GM23338 (cell line): ENCODE measurements around the gene NAA25. TPM values are rescaled to one million over a fixed set of nuclear protein-coding genes. Genes with fewer than 3 reads are reported as not detected.

Experiments
- ATAC-seq: fragments of 200-7000 bp; cut with Tn5 transposase; 3 replicates; pipeline ENCODE4 v1.9.1; 2020
- DNase-seq: peaks from one replicate; pipeline ENCODE4 v3.0.0-alpha.2; 2015; ENCODE audit warnings: low spot score
- H2AFZ ChIP-seq: fragments of 200-600 bp; sonication (generic); 2 replicates; pipeline ENCODE4 v1.8.0; 2016; ENCODE audit warnings: antibody characterized with exemption, mild to moderate bottlenecking, moderate library complexity
- H3F3A ChIP-seq: fragments of 200-600 bp; sonication (generic); replicated peaks from 2 replicates; pipeline ENCODE4 v1.8.0; 2017; ENCODE audit warnings: antibody characterized with exemption, mixed run types, low read depth
- H3K27ac ChIP-seq: fragments of 200-600 bp; sonication (generic); 2 replicates; pipeline ENCODE4 v1.6.1; 2016; ENCODE audit warnings: low read depth
- H3K27me3 ChIP-seq: fragments of 200-600 bp; sonication (generic); 2 replicates; pipeline ENCODE4 v1.8.0; 2016; ENCODE audit warnings: mild to moderate bottlenecking, mixed run types, moderate library complexity; ENCODE audit not compliant: insufficient read depth
- H3K36me3 ChIP-seq: fragments of 200-600 bp; sonication (generic); 2 replicates; pipeline ENCODE4 v1.8.0; 2016; ENCODE audit warnings: mild to moderate bottlenecking; ENCODE audit not compliant: insufficient read depth
- H3K4me1 ChIP-seq: fragments of 200-600 bp; sonication (generic); 2 replicates; pipeline ENCODE4 v1.8.0; 2016; ENCODE audit warnings: mild to moderate bottlenecking, moderate library complexity; ENCODE audit not compliant: insufficient read depth
- H3K4me2 ChIP-seq: fragments of 200-600 bp; sonication (generic); 2 replicates; pipeline ENCODE4 v1.7.1; 2017; ENCODE audit warnings: mixed run types
- H3K4me3 ChIP-seq: fragments of 200-600 bp; sonication (generic); 2 replicates; pipeline ENCODE4 v1.6.1; 2016; ENCODE audit warnings: mixed run types
- H3K79me2 ChIP-seq: fragments of 200-600 bp; sonication (generic); replicated peaks from 2 replicates; pipeline ENCODE4 v1.8.0; 2017; ENCODE audit warnings: mild to moderate bottlenecking; ENCODE audit not compliant: insufficient read depth
- H3K9me2 ChIP-seq: fragments of 200-600 bp; sonication (generic); 2 replicates; pipeline ENCODE4 v1.8.0; 2017; ENCODE audit not compliant: insufficient read depth
- H4K20me1 ChIP-seq: fragments of 200-600 bp; sonication (generic); replicated peaks from 2 replicates; pipeline ENCODE4 v1.8.0; 2017; ENCODE audit warnings: mild to moderate bottlenecking; ENCODE audit not compliant: insufficient read depth
- H3K27ac Mint-ChIP-seq: 2 replicates; pipeline ENCODE4 v1.8.0; 2020; ENCODE audit warnings: inconsistent platforms, mild to moderate bottlenecking, moderate library complexity, mixed read lengths
- H3K27me3 Mint-ChIP-seq: 3 replicates; pipeline ENCODE4 v1.8.0; 2022; ENCODE audit warnings: low read depth, mild to moderate bottlenecking, moderate library complexity, mixed read lengths, inconsistent platforms; ENCODE audit not compliant: insufficient read depth, poor library complexity
- H3K36me3 Mint-ChIP-seq: 3 replicates; pipeline ENCODE4 v1.8.0; 2021; ENCODE audit warnings: low read depth, mild to moderate bottlenecking, inconsistent platforms, moderate library complexity, mixed read lengths
- H3K4me1 Mint-ChIP-seq: 3 replicates; pipeline ENCODE4 v1.8.0; 2020; ENCODE audit warnings: mild to moderate bottlenecking, inconsistent platforms, mixed read lengths
- H3K4me3 Mint-ChIP-seq: 3 replicates; pipeline ENCODE4 v1.8.0; 2021; ENCODE audit warnings: moderate library complexity, mild to moderate bottlenecking, inconsistent platforms, mixed read lengths
- H3K9me3 Mint-ChIP-seq: 3 replicates; pipeline ENCODE4 v1.8.0; 2020; ENCODE audit warnings: moderate library complexity, mild to moderate bottlenecking, inconsistent platforms, mixed read lengths
- ETS1 ChIP-seq: IDR thresholded peaks from 2 replicates; pipeline ENCODE4 v1.6.1; 2016; ENCODE audit warnings: antibody characterized with exemption
- EZH2 ChIP-seq: fragments of 200-600 bp; sonication (generic); IDR thresholded peaks from one replicate; pipeline ENCODE4 v1.8.0; 2017; ENCODE audit warnings: antibody characterized with exemption, mild to moderate bottlenecking, low read depth; ENCODE audit not compliant: unreplicated experiment
- POLR2AphosphoS5 ChIP-seq: IDR thresholded peaks from 2 replicates; pipeline ENCODE4 v1.6.1; 2016; ENCODE audit warnings: antibody characterized with exemption, low read depth
- STAT1 ChIP-seq: IDR thresholded peaks from one replicate; pipeline ENCODE4 v1.6.1; 2016; ENCODE audit warnings: antibody characterized with exemption; ENCODE audit not compliant: unreplicated experiment
- ZNF114 ChIP-seq: fragments of 250-450 bp; sonication (Bioruptor Pico); IDR thresholded peaks from 2 replicates; pipeline ENCODE4 v1.5.0; 2020; ENCODE audit warnings: mild to moderate bottlenecking, moderate library complexity
- ZNF331 ChIP-seq: fragments of 250-450 bp; sonication (Bioruptor Pico); IDR thresholded peaks from 2 replicates; pipeline ENCODE4 v1.5.0; 2020; ENCODE audit warnings: low read depth, mild to moderate bottlenecking, moderate library complexity
- ZNF462 ChIP-seq: fragments of 250-450 bp; sonication (Bioruptor Pico); IDR thresholded peaks from 2 replicates; pipeline ENCODE4 v1.5.0; 2020; ENCODE audit warnings: mild to moderate bottlenecking, moderate library complexity
- polyA plus RNA-seq: library from polyadenylated mRNA; unstranded; fragments of >200 nt; fragmentation: Nextera tagmentation; extraction: Ambion mirVana; gene quantifications from 2 replicates; pipeline ENCODE4 v1.2.1, GENCODE V29; 2016
- total RNA-seq: library from RNA; depleted of rRNA; stranded (reverse); fragments of >200 nt; shearing (Covaris generic); gene quantifications from 2 replicates; pipeline ENCODE4 v1.2.3, GENCODE V29; 2014

Gene NAA25
- total and polyA plus RNA-seq, 2 experiments from 2014 or later, result 49.0 to 55.1 TPM

- no peak for TF ChIP-seq ZNF462 (CRISPR knock-in tag)
Measured at GRCh38 chr12:112061137-112061536, 47.4 kb downstream of the NAA25 start (continued).

- Histone ChIP-seq H3K36me3 (peaks cover 71% of the 10 kb centered on the region), H3K9me2 (no peaks in the 10 kb centered on the region), H3K4me1 (no peaks in the 10 kb centered on the region), H4K20me1 (peaks cover 4% of the 10 kb centered on the region), H3K79me2 (peaks cover 21% of the 10 kb centered on the region), H3K4me2 (no peak overlapping the region), H3K27me3 (no peaks in the 10 kb centered on the region), H3K27ac (no peak overlapping the region), H3K4me3 (no peak overlapping the region), H2AFZ (no peak overlapping the region), H3F3A (peaks cover 5% of the 10 kb centered on the region; the same call in 1 of the 2 replicates)
- H3K9me3 Mint-ChIP-seq, result no peaks in the 10 kb centered on the region
- DNase-seq, result no peak
- ATAC-seq, result no peak
- H3K36me3 Mint-ChIP-seq, result peaks cover 92% of the 10 kb centered on the region
- peaks cover 7% of the 10 kb centered on the region for H3K27me3 Mint-ChIP-seq
- no peak overlapping the region for H3K27ac Mint-ChIP-seq
- H3K4me3 Mint-ChIP-seq, result no peak overlapping the region
- H3K4me1 Mint-ChIP-seq, result no peaks in the 10 kb centered on the region
- TF ChIP-seq ZNF331 (no peak), POLR2AphosphoS5 (no peak), EZH2 (no peak), ETS1 (no peak), STAT1 (no peak), ZNF114 (no peak), ZNF462 (CRISPR knock-in tag) (no peak)
Measured at GRCh38 chr12:112049351-112049750, 59.2 kb downstream of the NAA25 start.
